IgD-negative memory B cell (primary cell): ENCODE data around the gene ADRM1. TPM values are rescaled to one million over a fixed set of nuclear protein-coding genes. Genes with fewer than 3 reads are reported as not detected.

ENCODE experiments used
- H3K27ac Mint-ChIP-seq, 3 donors: one replicate each; pipeline ENCODE4 v1.8.0; 2020 to 2022; ENCODE audit warnings: mild to moderate bottlenecking in 3 of 3, mixed read lengths in 3 of 3, moderate library complexity in 1 of 3
- H3K27me3 Mint-ChIP-seq: one replicate; pipeline ENCODE4 v1.8.0; 2021; ENCODE audit warnings: mixed read lengths
- H3K36me3 Mint-ChIP-seq: one replicate; pipeline ENCODE4 v1.8.0; 2020; ENCODE audit warnings: mild to moderate bottlenecking, mixed read lengths
- H3K4me1 Mint-ChIP-seq, 3 donors: one replicate each; pipeline ENCODE4 v1.8.0; 2020 to 2022; ENCODE audit warnings: mixed read lengths in 3 of 3, mild to moderate bottlenecking in 1 of 3
- H3K4me3 Mint-ChIP-seq, 4 donors: one replicate each; pipeline ENCODE4 v1.8.0; 2020 to 2022; ENCODE audit warnings: mild to moderate bottlenecking in 4 of 4, mixed read lengths in 4 of 4, moderate library complexity in 3 of 4
- H3K9me3 Mint-ChIP-seq, 3 donors: one replicate each; pipeline ENCODE4 v1.8.0; 2020 to 2021; ENCODE audit warnings: mixed read lengths in 3 of 3, mild to moderate bottlenecking in 1 of 3
- polyA plus RNA-seq: library from polyadenylated mRNA; unstranded; fragments of 300-500 nt; fragmentation: Illumina TruSeq; gene quantifications from one replicate; pipeline ENCODE4 v1.2.3, GENCODE V29; 2021

ADRM1 gene
- polyA plus RNA-seq, 1 donor from 2014 or later = 149 TPM

DNA sequence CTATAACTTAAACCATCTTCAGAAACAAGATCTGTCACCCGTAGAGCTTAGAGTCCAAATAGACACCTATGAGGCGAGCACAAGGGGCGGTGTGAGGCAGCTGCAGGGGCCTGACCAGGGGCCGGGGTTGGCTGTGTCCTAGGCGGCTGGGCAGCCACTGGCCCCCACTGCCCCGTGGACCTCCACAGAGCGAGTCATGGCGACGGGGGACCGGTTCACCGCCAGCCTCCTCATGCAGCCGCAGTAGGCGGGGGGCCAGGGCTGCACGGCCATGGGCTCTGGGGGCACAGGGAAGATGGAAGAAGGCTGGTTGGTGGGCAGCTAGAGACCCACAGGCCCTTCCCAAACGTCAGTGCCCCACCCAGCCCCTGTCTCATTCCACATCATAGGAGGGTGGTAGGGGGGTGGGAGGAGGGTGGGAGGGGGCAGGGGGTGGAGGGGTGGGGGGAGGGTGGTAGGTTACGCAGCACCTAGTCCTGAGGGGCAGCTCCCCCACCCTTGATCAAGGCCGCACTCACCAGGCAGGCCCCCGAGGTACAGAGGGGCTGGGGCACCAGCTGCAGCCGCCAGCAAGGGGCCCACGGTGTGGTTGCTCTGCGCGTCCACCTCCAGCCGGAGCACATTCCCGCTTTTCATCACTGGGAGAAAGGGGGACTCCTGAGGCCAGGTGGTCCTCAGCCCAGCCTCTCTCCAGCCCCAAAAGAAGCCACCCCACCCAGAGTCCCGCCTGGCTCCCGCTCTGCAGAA lies 6.6 kb downstream of the ADRM1 start:
- no peaks in the 10 kb centered on the region for H3K27me3 Mint-ChIP-seq
- H3K36me3 Mint-ChIP-seq = no peaks in the 10 kb centered on the region
- H3K4me3 Mint-ChIP-seq = no peak overlapping the region
- no peak overlapping the region for H3K27ac Mint-ChIP-seq
- peaks cover 0 to 3% (median 3%) of the 10 kb centered on the region in 3 donors for H3K4me1 Mint-ChIP-seq
- no peaks in the 10 kb centered on the region for H3K9me3 Mint-ChIP-seq

GRCh38 chr20:62309947-62310756 lies 7.4 kb downstream of the ADRM1 start:
- Mint-ChIP-seq H3K27ac (no peak overlapping the region), H3K4me3 (peak overlapping the region in 1 of 4 donors; percentile 28), H3K27me3 (no peaks in the 10 kb centered on the region), H3K4me1 (peaks cover 0 to 3% (median 3%) of the 10 kb centered on the region in 3 donors), H3K9me3 (no peaks in the 10 kb centered on the region), H3K36me3 (no peaks in the 10 kb centered on the region)

DNA sequence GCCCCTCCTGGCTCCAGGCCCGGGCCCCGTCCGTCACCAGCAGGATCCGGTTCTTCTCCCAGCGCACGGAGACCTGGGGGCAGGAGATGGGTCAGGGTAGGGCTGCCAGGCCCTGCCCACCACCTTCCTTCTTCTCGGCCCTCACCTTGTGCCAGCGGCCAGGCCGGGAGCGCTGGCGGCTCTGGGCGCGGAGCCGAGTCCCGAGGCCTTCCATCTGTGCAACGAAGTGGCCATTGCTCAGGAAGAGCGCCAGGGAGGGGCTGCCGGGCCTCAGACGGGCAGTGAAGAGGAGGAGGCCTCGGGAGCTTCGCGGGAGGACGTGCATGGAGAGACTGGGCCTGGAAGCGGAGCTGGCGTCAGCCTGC lies 7.9 kb downstream of the ADRM1 start:
- no peaks in the 10 kb centered on the region for H3K36me3 Mint-ChIP-seq
- H3K27me3 Mint-ChIP-seq = no peaks in the 10 kb centered on the region
- H3K4me3 Mint-ChIP-seq = no peak overlapping the region
- H3K4me1 Mint-ChIP-seq = no peaks in the 10 kb centered on the region
- peaks cover 0 to 2% (median 0%) of the 10 kb centered on the region in 3 donors for H3K9me3 Mint-ChIP-seq
- H3K27ac Mint-ChIP-seq = no peak overlapping the region

DNA sequence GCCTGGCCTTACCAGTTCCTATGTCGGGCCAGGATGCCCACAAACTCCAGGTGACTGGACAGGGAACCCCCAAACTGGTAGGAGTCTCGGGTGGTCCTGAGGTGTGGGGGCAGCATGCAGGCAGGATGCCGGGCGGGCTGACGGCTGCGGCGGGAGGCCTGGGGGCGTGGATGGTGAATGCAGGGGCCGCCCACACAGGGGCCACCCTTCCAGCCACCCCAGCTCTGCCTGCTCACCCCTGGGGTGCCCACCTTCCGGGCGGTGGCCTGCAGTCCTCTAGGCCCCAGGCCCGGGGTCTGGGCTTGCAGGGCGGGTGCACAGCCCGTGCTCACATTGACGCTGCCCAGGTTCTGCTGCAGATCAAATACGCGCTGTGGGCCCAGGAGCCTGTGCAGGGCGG lies 8.4 kb downstream of the ADRM1 start:
- peaks cover 0 to 2% (median 0%) of the 10 kb centered on the region in 3 donors for H3K9me3 Mint-ChIP-seq
- no peak overlapping the region for H3K4me3 Mint-ChIP-seq

DNA sequence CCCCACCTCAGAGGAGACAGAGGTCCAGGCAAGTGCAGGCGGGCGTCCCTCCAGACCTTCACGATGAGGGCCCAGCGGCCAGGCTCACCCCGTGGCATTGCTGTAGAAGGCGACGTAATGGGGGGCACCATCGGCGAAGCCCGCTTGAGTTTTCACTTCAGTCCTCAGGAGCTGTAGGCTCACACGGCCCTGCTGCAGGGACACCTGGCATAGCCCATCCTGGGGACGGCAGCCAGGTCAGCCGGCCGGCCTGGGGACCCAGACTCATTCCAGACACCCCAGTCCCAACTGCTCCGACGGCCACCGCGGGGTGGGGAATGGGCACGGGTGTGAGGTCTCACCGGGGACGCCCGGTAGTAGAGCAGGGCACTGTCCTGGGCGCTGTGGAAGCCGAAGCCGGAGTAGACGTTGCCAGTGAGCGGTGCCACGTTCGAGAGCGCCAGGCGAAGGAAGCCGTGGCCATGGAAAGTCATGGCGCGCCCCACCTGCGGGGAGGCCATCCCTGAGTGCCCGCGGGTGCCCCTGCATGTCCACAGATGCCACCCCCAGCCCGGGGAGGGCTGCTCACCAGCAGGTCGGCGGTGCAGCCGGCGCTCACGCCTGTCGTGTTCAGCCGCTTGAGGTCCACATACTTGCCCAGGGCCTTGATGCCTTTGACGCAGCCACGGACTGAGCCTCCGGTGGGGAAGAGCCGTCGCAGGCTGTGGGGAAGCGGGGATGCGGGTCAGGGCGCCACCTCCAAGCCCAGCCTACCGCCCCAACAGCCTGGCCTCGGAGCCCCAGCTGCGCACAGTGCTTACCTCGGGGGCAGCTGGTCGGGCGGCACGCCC lies 9.2 kb downstream of the ADRM1 start:
- no peak overlapping the region for H3K4me3 Mint-ChIP-seq
- H3K27ac Mint-ChIP-seq = no peak overlapping the region
- H3K4me1 Mint-ChIP-seq = peaks cover 0 to 1% (median 0%) of the 10 kb centered on the region in 3 donors
- H3K36me3 Mint-ChIP-seq = no peaks in the 10 kb centered on the region
- H3K9me3 Mint-ChIP-seq = peaks cover 0 to 2% (median 0%) of the 10 kb centered on the region in 3 donors
- no peaks in the 10 kb centered on the region for H3K27me3 Mint-ChIP-seq

More for the DNA sequence above, 8.4 kb downstream of the ADRM1 start:
- Mint-ChIP-seq H3K36me3 (no peaks in the 10 kb centered on the region), H3K4me1 (no peaks in the 10 kb centered on the region), H3K27me3 (no peaks in the 10 kb centered on the region), H3K27ac (no peak overlapping the region)

GRCh38 chr20:62312662-62312977 lies 9.8 kb downstream of the ADRM1 start:
- Mint-ChIP-seq H3K4me3 (no peak overlapping the region), H3K27me3 (no peaks in the 10 kb centered on the region), H3K27ac (no peak overlapping the region), H3K4me1 (peaks cover 0 to 1% (median 0%) of the 10 kb centered on the region in 3 donors), H3K9me3 (peaks cover 0 to 2% (median 0%) of the 10 kb centered on the region in 3 donors), H3K36me3 (no peaks in the 10 kb centered on the region)

GRCh38 chr20:62313021-62313420 lies 10.2 kb downstream of the ADRM1 start:
- Mint-ChIP-seq H3K36me3 (no peaks in the 10 kb centered on the region), H3K27me3 (no peaks in the 10 kb centered on the region), H3K9me3 (peaks cover 0 to 2% (median 0%) of the 10 kb centered on the region in 3 donors), H3K4me3 (no peak overlapping the region), H3K4me1 (peaks cover 0 to 1% (median 0%) of the 10 kb centered on the region in 3 donors), H3K27ac (no peak overlapping the region)

GRCh38 chr20:62313460-62314338 lies 10.9 kb downstream of the ADRM1 start:
- Mint-ChIP-seq H3K27me3 (no peaks in the 10 kb centered on the region), H3K27ac (no peak overlapping the region), H3K4me3 (no peak overlapping the region), H3K9me3 (peaks cover 0 to 2% (median 0%) of the 10 kb centered on the region in 3 donors), H3K4me1 (peaks cover 0 to 1% (median 0%) of the 10 kb centered on the region in 3 donors), H3K36me3 (no peaks in the 10 kb centered on the region)

GRCh38 chr20:62314339-62314638 lies 11.5 kb downstream of the ADRM1 start:
- peaks cover 0 to 2% (median 0%) of the 10 kb centered on the region in 3 donors for H3K9me3 Mint-ChIP-seq
- no peaks in the 10 kb centered on the region for H3K27me3 Mint-ChIP-seq
- H3K4me1 Mint-ChIP-seq = peaks cover 0 to 1% (median 0%) of the 10 kb centered on the region in 3 donors
- no peak overlapping the region for H3K4me3 Mint-ChIP-seq
- H3K27ac Mint-ChIP-seq = no peak overlapping the region
- H3K36me3 Mint-ChIP-seq = no peaks in the 10 kb centered on the region

DNA sequence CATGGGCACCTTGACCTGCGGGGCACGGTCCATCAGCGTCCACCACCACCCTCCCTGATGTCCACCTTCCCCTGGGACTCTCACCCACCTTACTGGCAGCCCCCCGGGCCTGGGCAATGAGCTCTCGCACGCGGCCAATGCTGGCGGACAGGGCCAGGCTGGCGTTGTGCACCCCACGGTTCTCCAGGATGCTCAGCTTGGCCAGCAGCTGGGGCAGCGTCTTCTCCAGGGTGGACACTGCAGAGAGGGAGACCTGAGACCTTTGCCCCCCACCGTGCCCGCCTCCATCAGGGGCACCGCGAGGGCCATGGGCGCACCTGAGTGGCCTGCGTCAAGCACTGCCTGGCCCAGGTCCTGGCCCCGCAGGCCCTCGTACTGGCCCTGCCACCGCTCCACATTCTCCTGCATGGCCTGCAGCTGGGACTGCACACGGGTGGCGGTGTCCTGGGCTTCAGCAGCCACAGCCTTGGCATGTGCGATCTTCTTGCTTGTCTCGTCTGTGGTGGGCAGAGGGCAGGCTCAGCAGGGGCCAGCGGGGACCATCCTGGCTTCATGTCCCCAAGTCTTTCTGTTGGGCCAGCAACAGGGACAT lies 12.0 kb downstream of the ADRM1 start:
- no peak overlapping the region for H3K4me3 Mint-ChIP-seq
- no peaks in the 10 kb centered on the region for H3K27me3 Mint-ChIP-seq
- peaks cover 0 to 2% (median 0%) of the 10 kb centered on the region in 3 donors for H3K9me3 Mint-ChIP-seq
- H3K36me3 Mint-ChIP-seq = no peaks in the 10 kb centered on the region
- H3K4me1 Mint-ChIP-seq = peaks cover 0 to 1% (median 0%) of the 10 kb centered on the region in 3 donors
- no peak overlapping the region for H3K27ac Mint-ChIP-seq

DNA sequence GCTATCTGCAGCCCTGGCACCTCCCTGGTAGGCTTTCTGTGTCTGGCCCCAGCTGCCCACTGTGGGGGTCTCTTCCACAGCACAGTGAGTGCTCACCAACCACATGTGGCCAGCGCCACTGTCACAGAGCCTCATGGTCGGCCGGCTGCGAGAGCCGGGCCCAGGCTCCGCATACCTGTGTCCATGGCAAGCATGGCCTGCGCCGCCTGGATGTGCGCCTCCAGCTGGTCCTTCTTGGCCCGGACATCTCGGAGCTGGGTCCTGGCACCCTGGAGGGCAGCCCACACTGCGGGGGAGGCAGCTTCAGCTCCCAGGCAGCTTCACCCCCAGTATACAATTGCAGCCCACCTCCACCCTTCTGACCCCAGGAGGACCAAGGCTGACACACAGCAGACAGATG lies 13.0 kb downstream of the ADRM1 start:
- peak overlapping the region in 1 of 3 donors; percentile 25 for H3K27ac Mint-ChIP-seq
- peaks cover 0 to 2% (median 0%) of the 10 kb centered on the region in 3 donors for H3K9me3 Mint-ChIP-seq
- peaks cover 0 to 1% (median 0%) of the 10 kb centered on the region in 3 donors for H3K4me1 Mint-ChIP-seq
- no peaks in the 10 kb centered on the region for H3K36me3 Mint-ChIP-seq
- H3K4me3 Mint-ChIP-seq = no peak overlapping the region
- no peaks in the 10 kb centered on the region for H3K27me3 Mint-ChIP-seq

GRCh38 chr20:62316331-62317166 lies 13.8 kb downstream of the ADRM1 start:
- H3K4me3 Mint-ChIP-seq = no peak overlapping the region
- peaks cover 0 to 2% (median 0%) of the 10 kb centered on the region in 3 donors for H3K9me3 Mint-ChIP-seq
- no peaks in the 10 kb centered on the region for H3K36me3 Mint-ChIP-seq
- no peaks in the 10 kb centered on the region for H3K27me3 Mint-ChIP-seq
- H3K27ac Mint-ChIP-seq = peak overlapping the region in 1 of 3 donors; percentile 25
- H3K4me1 Mint-ChIP-seq = peaks cover 0 to 1% (median 0%) of the 10 kb centered on the region in 3 donors

DNA sequence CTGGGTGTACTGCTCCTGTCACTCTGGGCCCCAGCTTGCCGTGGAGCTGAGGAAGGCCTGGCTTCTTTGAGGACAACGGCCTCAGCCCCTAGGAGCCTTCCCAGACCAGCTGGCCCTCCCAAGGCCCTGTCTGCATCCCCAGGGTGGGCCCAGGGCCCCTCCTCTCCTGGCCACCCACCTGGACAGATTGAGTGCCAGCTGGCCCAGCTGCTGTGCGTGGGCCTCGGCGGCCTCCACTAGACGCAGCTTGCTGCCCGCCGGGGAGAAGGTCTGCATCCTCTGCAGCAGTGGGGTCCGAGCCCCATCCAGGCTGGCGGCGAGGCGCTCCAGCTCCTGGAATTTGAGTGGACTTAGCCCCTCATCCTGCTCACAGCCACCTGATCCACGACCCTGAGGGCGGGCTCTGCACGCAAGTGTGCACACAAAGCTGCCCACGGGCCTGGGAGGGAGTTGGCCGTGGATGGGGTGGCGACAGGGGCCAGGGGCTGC lies 14.4 kb downstream of the ADRM1 start:
- Mint-ChIP-seq H3K36me3 (no peaks in the 10 kb centered on the region), H3K4me3 (no peak overlapping the region), H3K9me3 (peaks cover 0 to 2% (median 0%) of the 10 kb centered on the region in 3 donors), H3K27me3 (no peaks in the 10 kb centered on the region), H3K27ac (no peak overlapping the region), H3K4me1 (peaks cover 0 to 1% (median 0%) of the 10 kb centered on the region in 3 donors)
